Nephron progenitor cell (in vitro differentiated cells): Measurements from ENCODE around the gene RAPGEF4.
A peak's percentile ranks its signal among the peaks of the same experiment; 100 is the strongest.

ENCODE experiments used
- DNase-seq: peaks from one replicate; pipeline ENCODE4 v3.0.0; 2021
- H3K27ac Mint-ChIP-seq: 2 replicates; pipeline ENCODE4 v1.8.0; 2021; ENCODE audit warnings: mild to moderate bottlenecking, moderate library complexity, mixed read lengths
- H3K27me3 Mint-ChIP-seq: 2 replicates; pipeline ENCODE4 v1.8.0; 2021; ENCODE audit warnings: mild to moderate bottlenecking, low read depth, mixed read lengths; ENCODE audit not compliant: poor library complexity
- H3K36me3 Mint-ChIP-seq: 2 replicates; pipeline ENCODE4 v1.8.0; 2021; ENCODE audit warnings: low read depth, mixed read lengths
- H3K4me1 Mint-ChIP-seq: 2 replicates; pipeline ENCODE4 v1.8.0; 2021; ENCODE audit warnings: mixed read lengths
- H3K4me3 Mint-ChIP-seq: 2 replicates; pipeline ENCODE4 v1.8.0; 2021; ENCODE audit warnings: mild to moderate bottlenecking, moderate library complexity, mixed read lengths
- H3K9me3 Mint-ChIP-seq: 2 replicates; pipeline ENCODE4 v1.8.0; 2021; ENCODE audit warnings: mild to moderate bottlenecking, moderate library complexity, mixed read lengths
- TF ChIP-seq, protein P1 (sequence below): fragments of 200-600 bp; sonication (generic); IDR thresholded peaks from 2 replicates; pipeline ENCODE4 v1.5.0; 2021; ENCODE audit warnings: antibody characterized with exemption

RAPGEF4 gene

GRCh38 chr2:172922815-172923214 lies 187.2 kb downstream of the RAPGEF4 start:
- Mint-ChIP-seq H3K4me3 (no peak overlapping the region), H3K9me3 (no peaks in the 10 kb centered on the region), H3K36me3 (no peaks in the 10 kb centered on the region), H3K27ac (no peak overlapping the region), H3K27me3 (peaks cover 10% of the 10 kb centered on the region), H3K4me1 (peaks cover 26% of the 10 kb centered on the region)
- TF ChIP-seq, protein P1, sequence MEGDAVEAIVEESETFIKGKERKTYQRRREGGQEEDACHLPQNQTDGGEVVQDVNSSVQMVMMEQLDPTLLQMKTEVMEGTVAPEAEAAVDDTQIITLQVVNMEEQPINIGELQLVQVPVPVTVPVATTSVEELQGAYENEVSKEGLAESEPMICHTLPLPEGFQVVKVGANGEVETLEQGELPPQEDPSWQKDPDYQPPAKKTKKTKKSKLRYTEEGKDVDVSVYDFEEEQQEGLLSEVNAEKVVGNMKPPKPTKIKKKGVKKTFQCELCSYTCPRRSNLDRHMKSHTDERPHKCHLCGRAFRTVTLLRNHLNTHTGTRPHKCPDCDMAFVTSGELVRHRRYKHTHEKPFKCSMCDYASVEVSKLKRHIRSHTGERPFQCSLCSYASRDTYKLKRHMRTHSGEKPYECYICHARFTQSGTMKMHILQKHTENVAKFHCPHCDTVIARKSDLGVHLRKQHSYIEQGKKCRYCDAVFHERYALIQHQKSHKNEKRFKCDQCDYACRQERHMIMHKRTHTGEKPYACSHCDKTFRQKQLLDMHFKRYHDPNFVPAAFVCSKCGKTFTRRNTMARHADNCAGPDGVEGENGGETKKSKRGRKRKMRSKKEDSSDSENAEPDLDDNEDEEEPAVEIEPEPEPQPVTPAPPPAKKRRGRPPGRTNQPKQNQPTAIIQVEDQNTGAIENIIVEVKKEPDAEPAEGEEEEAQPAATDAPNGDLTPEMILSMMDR: no peak
- no peak for DNase-seq

DNA sequence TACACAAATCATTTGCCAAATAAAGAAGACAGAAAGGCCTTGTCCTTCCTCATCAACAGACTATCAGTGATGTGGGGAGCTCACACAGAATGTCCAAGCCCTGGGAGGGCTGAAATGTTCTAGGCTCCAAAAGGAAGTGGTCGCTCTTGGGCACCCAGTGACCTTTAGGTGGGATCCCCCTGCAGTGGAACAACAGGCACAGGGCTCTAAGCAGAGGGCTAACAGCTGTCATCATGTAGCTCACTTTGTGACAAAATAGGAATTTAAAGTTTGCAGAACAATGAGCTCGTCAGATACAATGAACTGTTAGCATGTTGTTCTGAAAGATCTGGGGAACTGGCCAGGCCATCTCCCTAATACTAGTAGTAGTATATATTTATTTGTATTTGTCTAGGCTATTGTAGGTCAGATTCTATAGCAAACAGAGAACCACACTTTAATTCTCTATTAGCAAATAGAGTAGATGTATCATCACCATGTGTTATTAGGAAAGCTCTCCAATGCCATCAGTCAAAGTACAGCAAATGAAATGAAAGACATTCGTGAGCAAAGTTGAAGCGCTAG lies 188.5 kb downstream of the RAPGEF4 start:
- no peak for DNase-seq
- Mint-ChIP-seq H3K27ac (no peak overlapping the region), H3K9me3 (no peaks in the 10 kb centered on the region), H3K4me1 (peaks cover 25% of the 10 kb centered on the region), H3K4me3 (no peak overlapping the region), H3K27me3 (peaks cover 8% of the 10 kb centered on the region), H3K36me3 (no peaks in the 10 kb centered on the region)
- TF ChIP-seq, protein P1: no peak

GRCh38 chr2:172925600-172925999 lies 190.0 kb downstream of the RAPGEF4 start:
- peaks cover 37% of the 10 kb centered on the region for H3K4me1 Mint-ChIP-seq
- no peak for DNase-seq
- no peaks in the 10 kb centered on the region for H3K9me3 Mint-ChIP-seq
- TF ChIP-seq, protein P1: no peak
- peaks cover 8% of the 10 kb centered on the region for H3K27me3 Mint-ChIP-seq
- H3K4me3 Mint-ChIP-seq: no peak overlapping the region
- no peaks in the 10 kb centered on the region for H3K36me3 Mint-ChIP-seq
- H3K27ac Mint-ChIP-seq: no peak overlapping the region

- no peak overlapping the region for H3K4me3 Mint-ChIP-seq
- H3K27me3 Mint-ChIP-seq: peaks cover 8% of the 10 kb centered on the region
- DNase-seq: no peak
- no peak overlapping the region for H3K27ac Mint-ChIP-seq
- TF ChIP-seq, protein P1: no peak
- H3K4me1 Mint-ChIP-seq: peaks cover 44% of the 10 kb centered on the region
- H3K9me3 Mint-ChIP-seq: no peaks in the 10 kb centered on the region
- no peaks in the 10 kb centered on the region for H3K36me3 Mint-ChIP-seq
Measured at GRCh38 chr2:172926785-172927640, 191.4 kb downstream of the RAPGEF4 start.

DNA sequence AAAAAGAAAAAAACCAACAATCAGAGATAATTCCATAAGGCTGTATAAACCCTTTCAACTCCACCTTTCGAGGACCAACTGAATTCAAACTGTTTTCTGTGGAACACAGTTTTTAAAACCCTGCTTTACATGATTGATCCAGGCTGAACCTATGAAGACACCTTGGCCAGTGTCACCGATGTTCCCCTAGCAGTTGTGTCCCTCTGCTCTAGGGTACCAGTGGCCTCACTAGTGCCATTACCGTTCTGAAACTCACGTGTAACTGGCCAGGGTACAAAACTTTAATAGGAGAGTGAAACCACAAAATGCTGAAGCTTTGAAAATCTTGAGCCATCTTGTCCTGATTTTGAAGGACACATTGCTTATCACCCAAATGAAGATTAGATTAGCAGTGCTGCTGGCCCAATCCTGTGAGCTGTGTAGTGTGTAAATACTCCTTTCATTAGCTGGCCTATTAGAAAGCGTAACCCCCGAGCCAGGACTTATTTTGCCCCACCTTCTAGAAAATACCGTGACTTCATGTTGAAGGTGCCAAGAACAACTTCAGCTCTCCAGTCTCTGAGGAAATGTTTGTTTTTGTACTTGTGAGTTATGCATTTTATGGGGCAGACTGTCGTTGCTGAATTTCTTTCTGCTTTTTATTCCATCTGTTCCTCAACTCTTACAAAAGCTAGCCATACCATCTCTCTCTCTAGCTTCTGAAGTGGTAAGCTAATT lies 192.2 kb downstream of the RAPGEF4 start:
- TF ChIP-seq, protein P1: no peak
- no peak for DNase-seq
- Mint-ChIP-seq H3K9me3 (no peaks in the 10 kb centered on the region), H3K27me3 (peaks cover 8% of the 10 kb centered on the region), H3K27ac (peak overlapping the region; percentile 46), H3K36me3 (no peaks in the 10 kb centered on the region), H3K4me3 (no peak overlapping the region), H3K4me1 (peaks cover 39% of the 10 kb centered on the region)
